Bronchial epithelial cell (primary cell): ENCODE measurements around the gene TRABD2B. TPM values are rescaled to one million over a fixed set of nuclear protein-coding genes. Genes with fewer than 3 reads are reported as not detected.

Experiments
- DNase-seq: peaks from one replicate; pipeline ENCODE4 v3.0.0-alpha.2; 2010; ENCODE audit warnings: low read depth
- FAIRE-seq: peaks from 2 replicates; lab custom pipeline; 2011; peaks lifted over from hg19 to GRCh38; lab: Jason Lieb, UNC
- H3K27me3 ChIP-seq: 2 replicates; pipeline ENCODE4 v1.5.1; 2011; ENCODE audit warnings: low read length; ENCODE audit not compliant: control insufficient read depth, insufficient read depth
- H3K36me3 ChIP-seq: 2 replicates; pipeline ENCODE4 v1.5.1; 2011; ENCODE audit warnings: low read length; ENCODE audit not compliant: control insufficient read depth, insufficient read depth
- H3K4me3 ChIP-seq: 2 replicates; pipeline ENCODE4 v1.5.1; 2011; ENCODE audit warnings: mild to moderate bottlenecking, low read depth, low read length, control low read depth
- CTCF ChIP-seq: IDR thresholded peaks from 2 replicates; pipeline ENCODE4 v1.5.1; 2011; ENCODE audit warnings: mild to moderate bottlenecking, moderate library complexity, low read length, control low read depth, inconsistent platforms; ENCODE audit not compliant: insufficient read depth, severe bottlenecking
- total RNA-seq: library from RNA; depleted of rRNA; stranded (reverse); fragments of >200 nt; gene quantifications from 2 replicates; pipeline ENCODE4 v1.2.1, GENCODE V29; 2014

The TRABD2B gene
- total RNA-seq, 1 donor from 2014 or later = under 0.01 TPM

- H3K27me3 ChIP-seq = peaks cover 2% of the 10 kb centered on the region
- DNase-seq (peak; percentile 63), FAIRE-seq (no peak)
- no peak for TF ChIP-seq CTCF
- H3K36me3 ChIP-seq = no peaks in the 10 kb centered on the region
- no peak overlapping the region for H3K4me3 ChIP-seq
Observed at GRCh38 chr1:47751193-47751592, 246.0 kb downstream of the TRABD2B start.

- FAIRE-seq = no peak
- no peak for DNase-seq
- no peak for TF ChIP-seq CTCF
- peaks cover 2% of the 10 kb centered on the region for H3K27me3 ChIP-seq
- H3K36me3 ChIP-seq = no peaks in the 10 kb centered on the region
- no peak overlapping the region for H3K4me3 ChIP-seq
Observed at GRCh38 chr1:47745715-47746609, 251.2 kb downstream of the TRABD2B start.

- Histone ChIP-seq H3K4me3 (no peak overlapping the region), H3K27me3 (no peaks in the 10 kb centered on the region), H3K36me3 (no peaks in the 10 kb centered on the region)
- FAIRE-seq (no peak), DNase-seq (no peak)
- no peak for TF ChIP-seq CTCF
Observed at GRCh38 chr1:47742890-47743760, 254.1 kb downstream of the TRABD2B start.

GRCh38 chr1:47738560-47739182 is 258.5 kb downstream of the TRABD2B start:
- DNase-seq = peak; percentile 30
- H3K27me3 ChIP-seq = peaks cover 2% of the 10 kb centered on the region
- TF ChIP-seq CTCF = peak; percentile 83

GRCh38 chr1:47732489-47732888 is 264.7 kb downstream of the TRABD2B start:
- TF ChIP-seq CTCF = no peak
- no peak overlapping the region for H3K4me3 ChIP-seq
- peak; percentile 86 for FAIRE-seq
- DNase-seq = peak; percentile 43
- H3K36me3 ChIP-seq = no peaks in the 10 kb centered on the region
- H3K27me3 ChIP-seq = peaks cover 4% of the 10 kb centered on the region

More at GRCh38 chr1:47738560-47739182, 258.5 kb downstream of the TRABD2B start:
- H3K36me3 ChIP-seq = no peaks in the 10 kb centered on the region
- FAIRE-seq = no peak
- no peak overlapping the region for H3K4me3 ChIP-seq
